Ovary (tissue), 9 donors: ENCODE measurements around the gene SYNPO2. TPM values are rescaled to one million over a fixed set of nuclear protein-coding genes. Genes with fewer than 3 reads are reported as not detected.

Source experiments
- DNase-seq, 5 donors: peaks; one replicate each; pipeline ENCODE4 v3.0.0-alpha.2; 2019 to 2020
- H3K27ac ChIP-seq, 2 donors: fragments of 200-600 bp; one replicate each; pipeline versions ENCODE4 v1.5.1 to v1.8.0; 2019 to 2022
- H3K27me3 ChIP-seq: fragments of 200-600 bp; one replicate; pipeline ENCODE4 v1.8.0; 2022
- H3K36me3 ChIP-seq: fragments of 200-600 bp; sonication (generic); one replicate; pipeline ENCODE4 v1.5.1; 2019
- H3K4me1 ChIP-seq: one replicate; pipeline ENCODE4 v1.8.1; 2013; ENCODE audit warnings: mild to moderate bottlenecking, moderate library complexity; ENCODE audit not compliant: insufficient read depth
- H3K4me3 ChIP-seq: fragments of 200-600 bp; sonication (generic); one replicate; pipeline ENCODE4 v1.5.1; 2017
- H3K9me3 ChIP-seq, 2 donors: fragments of 200-600 bp in 1 of 2; sonication (generic) in 1 of 2; one replicate each; pipeline versions ENCODE4 v1.5.1 to v1.8.1; 2013 to 2019; ENCODE audit warnings: mild to moderate bottlenecking in 1 of 2, moderate library complexity in 1 of 2
- CTCF ChIP-seq, 3 donors: fragments of 450-650 bp in 2 of 3; fragments of 200-600 bp in 1 of 3; IDR thresholded peaks; one replicate each; pipeline versions ENCODE4 v1.5.1 to v1.8.0; 2016 to 2022; ENCODE audit warnings: antibody characterized with exemption in 3 of 3, mild to moderate bottlenecking in 1 of 3
- EP300 ChIP-seq: sonication (generic); formaldehyde crosslinking; IDR thresholded peaks from one replicate; pipeline ENCODE4 v1.6.1; 2017; ENCODE audit warnings: antibody characterized with exemption
- POLR2A ChIP-seq: fragments of 450-650 bp; IDR thresholded peaks from one replicate; pipeline ENCODE4 v1.6.1; 2017; ENCODE audit warnings: antibody characterized with exemption, mild to moderate bottlenecking, moderate library complexity
- WGBS, 3 donors: extraction: QIAGEN DNeasy Blood & Tissue Kit in 1 of 3; methylation state at CpG; one replicate each; pipeline versions ENCODE4 v1.1.5 to v1.1.7; 2013 to 2017; 5-methylcytosine and 5-hydroxymethylcytosine counted together
- intact Hi-C, 4 donors: fragments of 100-400 bp; cut with DNase I; formaldehyde crosslinking; loops; one replicate each; pipeline versions ENCODE4 v1.11.0 to v1.15.1; 2022 to 2023
- polyA plus RNA-seq, 2 donors: library from polyadenylated mRNA; stranded (reverse); fragments of 200-250 nt in 1 of 2; fragments of 350-450 nt in 1 of 2; fragmentation: Illumina TruSeq in 1 of 2; extraction: RNeasy Lipid Tissue Mini Kit (QIAGEN cat#74804) in 1 of 2; gene quantifications; one replicate each; pipeline ENCODE4 v1.2.3, GENCODE V29; 2013 to 2014
- total RNA-seq, 7 donors: library from RNA; depleted of rRNA in 2 of 7; stranded (reverse); fragments of >200 nt in 2 of 7; fragmentation: NEBNext Ultra II Directional in 3 of 7; extraction: Animal tissue kit (Norgen Biotek cat#: 25700) in 3 of 7; gene quantifications; one replicate each; pipeline versions ENCODE4 v1.1.0 to v1.2.4, GENCODE V29; 2016 to 2023
- donor health status: DM: no; HTN: no; CAD: no; lungs with moderate emphysema.
- donor health status: DM: no; HTN: no; CAD: no.
- donor health status: Bipolar disorder and iron deficiency.
- donor health status: DM: yes; HTN: yes; CAD: no.
- donor health status: DM: no; HTN: no; CAD: no.
- donor health status: DM: yes; HTN: yes; CAD: no.

SYNPO2 gene
- total and polyA plus RNA-seq, 9 donors, result 54.8 to 265 (median 121) TPM

- TF ChIP-seq POLR2A, result no peak
- no peak for TF ChIP-seq CTCF (IDR thresholded peaks at IDR 0.05)
- TF ChIP-seq EP300, result no peak
- H3K27me3 ChIP-seq, result no peaks in the 10 kb centered on the region
- no peaks in the 10 kb centered on the region for H3K9me3 ChIP-seq
- no peak for DNase-seq
- H3K4me3 ChIP-seq, result no peak overlapping the region
- no peaks in the 10 kb centered on the region for H3K36me3 ChIP-seq
- 74 to 83% (median 76%) methylated on average over 2 of the region's 2 CpGs for WGBS, 3 donors
- no peak overlapping the region for H3K27ac ChIP-seq
- intact Hi-C loops, result loop anchor here in 1 of 4 donors (10.0 kb wide), 1 partner anchor 165 kb away; the partner anchor contains the start of gene USP53
- H3K4me1 ChIP-seq, result peaks cover 8% of the 10 kb centered on the region
These were observed 160.7 kb downstream of the SYNPO2 start for GRCh38 chr4:119049342-119049741.

- Histone ChIP-seq H3K27ac (no peak overlapping the region), H3K27me3 (no peaks in the 10 kb centered on the region), H3K36me3 (no peaks in the 10 kb centered on the region), H3K4me3 (no peak overlapping the region), H3K4me1 (peaks cover 8% of the 10 kb centered on the region), H3K9me3 (no peaks in the 10 kb centered on the region)
- DNase-seq, result no peak
- intact Hi-C loops, result no loop called here
- no peak for TF ChIP-seq EP300
- WGBS, 3 donors, result 92 to 96% (median 94%) methylated on average over 7 of the region's 7 CpGs
These were observed 162.0 kb downstream of the SYNPO2 start for GRCh38 chr4:119050527-119051090.

GRCh38 chr4:119053245-119053644 lies 164.6 kb downstream of the SYNPO2 start:
- DNase-seq, result no peak
- H3K36me3 ChIP-seq, result no peaks in the 10 kb centered on the region
- H3K9me3 ChIP-seq, result no peaks in the 10 kb centered on the region
- H3K4me3 ChIP-seq, result no peak overlapping the region
- H3K4me1 ChIP-seq, result peaks cover 4% of the 10 kb centered on the region
- TF ChIP-seq EP300 (no peak), POLR2A (no peak), CTCF (IDR thresholded peaks at IDR 0.05) (no peak)
- H3K27ac ChIP-seq, result no peak overlapping the region
- intact Hi-C loops, result no loop called here
- 73 to 93% (median 89%) methylated on average over 2 of the region's 2 CpGs for WGBS, 3 donors
- no peaks in the 10 kb centered on the region for H3K27me3 ChIP-seq

GRCh38 chr4:119053997-119054396 lies 165.3 kb downstream of the SYNPO2 start:
- Histone ChIP-seq H3K27ac (no peak overlapping the region), H3K27me3 (no peaks in the 10 kb centered on the region), H3K36me3 (no peaks in the 10 kb centered on the region), H3K4me3 (no peak overlapping the region), H3K4me1 (no peaks in the 10 kb centered on the region), H3K9me3 (no peaks in the 10 kb centered on the region)
- intact Hi-C loops, result no loop called here
- WGBS, 3 donors, result 91 to 94% (median 92%) methylated on average over 10 of the region's 10 CpGs
- TF ChIP-seq CTCF (IDR thresholded peaks at IDR 0.05) (no peak), POLR2A (no peak), EP300 (no peak)
- DNase-seq, result no peak

- no peak overlapping the region for H3K27ac ChIP-seq
- intact Hi-C loops, result no loop called here
- no peaks in the 10 kb centered on the region for H3K36me3 ChIP-seq
- no peaks in the 10 kb centered on the region for H3K9me3 ChIP-seq
- WGBS, 3 donors, result 96 to 97% (median 97%) methylated on average over 3 of the region's 3 CpGs
- no peaks in the 10 kb centered on the region for H3K27me3 ChIP-seq
- H3K4me1 ChIP-seq, result no peaks in the 10 kb centered on the region
- no peak for TF ChIP-seq CTCF (IDR thresholded peaks at IDR 0.05)
- no peak for TF ChIP-seq EP300
- TF ChIP-seq POLR2A, result no peak
- DNase-seq, result no peak
- H3K4me3 ChIP-seq, result no peak overlapping the region
These were observed 168.8 kb downstream of the SYNPO2 start for GRCh38 chr4:119057417-119057816.
